WTC11 (cell line): Measurements from ENCODE around the gene RAB12.

Source experiments
- CBFB ChIP-seq: sonication (generic); formaldehyde crosslinking; IDR thresholded peaks from 2 replicates; pipeline ENCODE4 v1.8.1; 2022; ENCODE audit warnings: mild to moderate bottlenecking, low read depth, missing genetic modification reagents
- ELF4 ChIP-seq: sonication (generic); formaldehyde crosslinking; IDR thresholded peaks from 2 replicates; pipeline ENCODE4 v1.8.1; 2022; ENCODE audit warnings: low read depth, mild to moderate bottlenecking, moderate library complexity, missing genetic modification reagents
- ETV6 ChIP-seq: sonication (generic); formaldehyde crosslinking; IDR thresholded peaks from 2 replicates; pipeline ENCODE4 v1.8.1; 2022; ENCODE audit warnings: mild to moderate bottlenecking, missing genetic modification reagents
- JUN ChIP-seq: sonication (generic); formaldehyde crosslinking; IDR thresholded peaks from 2 replicates; pipeline ENCODE4 v1.8.0; 2023; ENCODE audit warnings: mild to moderate bottlenecking, missing genetic modification reagents
- NR3C1 ChIP-seq: sonication (generic); formaldehyde crosslinking; conservative IDR thresholded peaks from 2 replicates; pipeline ENCODE4 v1.8.1; 2023; ENCODE audit warnings: low read depth, mild to moderate bottlenecking, missing genetic modification reagents
- TEAD4 ChIP-seq: sonication (generic); formaldehyde crosslinking; IDR thresholded peaks from 2 replicates; pipeline ENCODE4 v1.8.0; 2022; ENCODE audit warnings: mild to moderate bottlenecking, missing genetic modification reagents
- TF ChIP-seq, protein P1 (sequence below): fragments of 200-600 bp; IDR thresholded peaks from 2 replicates; pipeline ENCODE4 v1.8.0; 2022; ENCODE audit warnings: antibody characterized with exemption
- TF ChIP-seq, protein P2 (sequence below): sonication (generic); formaldehyde crosslinking; IDR thresholded peaks from 2 replicates; pipeline ENCODE4 v1.8.1; 2022; ENCODE audit warnings: low read depth, missing genetic modification reagents, borderline replicate concordance
- TF ChIP-seq, protein P3 (sequence below): sonication (generic); formaldehyde crosslinking; IDR thresholded peaks from 2 replicates; pipeline ENCODE4 v1.8.1; 2022; ENCODE audit warnings: low read depth, mild to moderate bottlenecking, moderate library complexity, missing genetic modification reagents, borderline replicate concordance

DNA sequence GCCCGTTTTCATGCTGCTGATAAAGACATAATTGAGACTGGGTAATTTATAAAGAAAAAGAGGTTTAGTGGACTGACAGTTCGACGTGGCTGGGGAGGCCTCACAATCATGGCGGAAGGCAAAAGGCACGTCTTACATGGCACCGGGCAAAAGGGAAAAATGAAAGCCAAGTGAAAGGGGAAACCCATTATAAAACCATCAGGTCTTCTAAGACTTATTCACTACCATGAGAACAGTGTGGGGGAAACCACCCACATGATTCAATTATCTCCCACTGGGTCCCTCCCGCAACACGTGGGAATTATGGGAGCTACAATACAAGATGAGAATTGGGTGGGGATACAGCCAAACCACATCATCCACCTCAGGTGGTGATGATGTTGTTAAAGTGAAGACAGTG is 3.3 kb upstream of the RAB12 start:
- TF ChIP-seq, protein P1, sequence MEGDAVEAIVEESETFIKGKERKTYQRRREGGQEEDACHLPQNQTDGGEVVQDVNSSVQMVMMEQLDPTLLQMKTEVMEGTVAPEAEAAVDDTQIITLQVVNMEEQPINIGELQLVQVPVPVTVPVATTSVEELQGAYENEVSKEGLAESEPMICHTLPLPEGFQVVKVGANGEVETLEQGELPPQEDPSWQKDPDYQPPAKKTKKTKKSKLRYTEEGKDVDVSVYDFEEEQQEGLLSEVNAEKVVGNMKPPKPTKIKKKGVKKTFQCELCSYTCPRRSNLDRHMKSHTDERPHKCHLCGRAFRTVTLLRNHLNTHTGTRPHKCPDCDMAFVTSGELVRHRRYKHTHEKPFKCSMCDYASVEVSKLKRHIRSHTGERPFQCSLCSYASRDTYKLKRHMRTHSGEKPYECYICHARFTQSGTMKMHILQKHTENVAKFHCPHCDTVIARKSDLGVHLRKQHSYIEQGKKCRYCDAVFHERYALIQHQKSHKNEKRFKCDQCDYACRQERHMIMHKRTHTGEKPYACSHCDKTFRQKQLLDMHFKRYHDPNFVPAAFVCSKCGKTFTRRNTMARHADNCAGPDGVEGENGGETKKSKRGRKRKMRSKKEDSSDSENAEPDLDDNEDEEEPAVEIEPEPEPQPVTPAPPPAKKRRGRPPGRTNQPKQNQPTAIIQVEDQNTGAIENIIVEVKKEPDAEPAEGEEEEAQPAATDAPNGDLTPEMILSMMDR, result no peak
- TF ChIP-seq JUN, result no peak
- TF ChIP-seq TEAD4 (CRISPR knock-in tag), result no peak
- TF ChIP-seq, protein P2, sequence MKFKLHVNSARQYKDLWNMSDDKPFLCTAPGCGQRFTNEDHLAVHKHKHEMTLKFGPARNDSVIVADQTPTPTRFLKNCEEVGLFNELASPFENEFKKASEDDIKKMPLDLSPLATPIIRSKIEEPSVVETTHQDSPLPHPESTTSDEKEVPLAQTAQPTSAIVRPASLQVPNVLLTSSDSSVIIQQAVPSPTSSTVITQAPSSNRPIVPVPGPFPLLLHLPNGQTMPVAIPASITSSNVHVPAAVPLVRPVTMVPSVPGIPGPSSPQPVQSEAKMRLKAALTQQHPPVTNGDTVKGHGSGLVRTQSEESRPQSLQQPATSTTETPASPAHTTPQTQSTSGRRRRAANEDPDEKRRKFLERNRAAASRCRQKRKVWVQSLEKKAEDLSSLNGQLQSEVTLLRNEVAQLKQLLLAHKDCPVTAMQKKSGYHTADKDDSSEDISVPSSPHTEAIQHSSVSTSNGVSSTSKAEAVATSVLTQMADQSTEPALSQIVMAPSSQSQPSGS, result no peak
- TF ChIP-seq, protein P3, sequence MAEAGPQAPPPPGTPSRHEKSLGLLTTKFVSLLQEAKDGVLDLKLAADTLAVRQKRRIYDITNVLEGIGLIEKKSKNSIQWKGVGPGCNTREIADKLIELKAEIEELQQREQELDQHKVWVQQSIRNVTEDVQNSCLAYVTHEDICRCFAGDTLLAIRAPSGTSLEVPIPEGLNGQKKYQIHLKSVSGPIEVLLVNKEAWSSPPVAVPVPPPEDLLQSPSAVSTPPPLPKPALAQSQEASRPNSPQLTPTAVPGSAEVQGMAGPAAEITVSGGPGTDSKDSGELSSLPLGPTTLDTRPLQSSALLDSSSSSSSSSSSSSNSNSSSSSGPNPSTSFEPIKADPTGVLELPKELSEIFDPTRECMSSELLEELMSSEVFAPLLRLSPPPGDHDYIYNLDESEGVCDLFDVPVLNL (CRISPR knock-in tag), result no peak
- TF ChIP-seq CBFB (CRISPR knock-in tag), result no peak
- no peak for TF ChIP-seq ETV6 (CRISPR knock-in tag)
- TF ChIP-seq NR3C1 (CRISPR knock-in tag), result no peak
- no peak for TF ChIP-seq ELF4 (CRISPR knock-in tag)
